IPS-15b (cell line): Measurements from ENCODE around the gene GUCY1A1.

Experiments used
- H3K27me3 ChIP-seq: one replicate; pipeline ENCODE4 v1.6.1; 2013; ENCODE audit warnings: low read length; ENCODE audit not compliant: control insufficient read depth, insufficient read depth
- H3K36me3 ChIP-seq: one replicate; pipeline ENCODE4 v1.6.1; 2013; ENCODE audit warnings: low read length; ENCODE audit not compliant: control insufficient read depth, insufficient read depth
- H3K4me1 ChIP-seq: one replicate; pipeline ENCODE4 v1.6.1; 2013; ENCODE audit warnings: mild to moderate bottlenecking, low read length; ENCODE audit not compliant: control insufficient read depth, insufficient read depth
- H3K4me3 ChIP-seq: one replicate; pipeline ENCODE4 v1.5.1; 2013; ENCODE audit warnings: low read depth, low read length
- H3K9ac ChIP-seq: one replicate; pipeline ENCODE4 v1.6.1; 2013; ENCODE audit warnings: low read depth, mild to moderate bottlenecking, low read length
- H3K9me3 ChIP-seq: one replicate; pipeline ENCODE4 v1.6.1; 2013; ENCODE audit warnings: mild to moderate bottlenecking, low read length; ENCODE audit not compliant: control insufficient read depth, insufficient read depth

GUCY1A1 gene

DNA sequence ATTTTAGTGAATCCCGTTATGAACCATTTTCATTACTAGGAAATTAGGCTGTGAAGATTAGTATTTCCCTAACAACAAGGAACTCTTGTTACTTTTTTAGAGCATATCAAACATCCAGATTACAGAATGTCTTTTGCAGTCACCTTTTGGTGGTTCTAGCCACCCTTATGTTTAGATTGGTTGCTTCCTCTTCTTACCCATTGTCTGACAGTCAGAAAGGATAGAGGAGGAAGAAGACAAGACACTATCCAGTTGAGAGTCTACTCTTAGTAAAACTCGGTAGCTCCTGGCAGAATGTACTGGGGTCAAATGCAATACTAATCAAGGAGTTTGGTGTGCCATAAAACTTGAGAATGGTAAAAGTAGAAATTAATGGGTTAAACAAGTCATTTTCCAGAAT is 1.6 kb upstream of the GUCY1A1 start:
- H3K9ac ChIP-seq, result no peak overlapping the region
- no peaks in the 10 kb centered on the region for H3K36me3 ChIP-seq
- peaks cover 79% of the 10 kb centered on the region for H3K27me3 ChIP-seq
- H3K4me1 ChIP-seq, result peaks cover 3% of the 10 kb centered on the region
- H3K4me3 ChIP-seq, result no peak overlapping the region
- H3K9me3 ChIP-seq, result no peaks in the 10 kb centered on the region

GRCh38 chr4:155667222-155667567 is 547 bp downstream of the GUCY1A1 start:
- no peak overlapping the region for H3K9ac ChIP-seq

GRCh38 chr4:155667568-155668511 is 1.2 kb downstream of the GUCY1A1 start:
- Histone ChIP-seq H3K36me3 (no peaks in the 10 kb centered on the region), H3K27me3 (peaks cover 97% of the 10 kb centered on the region), H3K9me3 (no peaks in the 10 kb centered on the region), H3K4me3 (peak overlapping the region; percentile 53), H3K9ac (no peak overlapping the region), H3K4me1 (peaks cover 3% of the 10 kb centered on the region)

More at GRCh38 chr4:155667222-155667567, 547 bp downstream of the GUCY1A1 start:
- H3K36me3 ChIP-seq, result no peaks in the 10 kb centered on the region
- H3K4me1 ChIP-seq, result peaks cover 3% of the 10 kb centered on the region
- no peaks in the 10 kb centered on the region for H3K9me3 ChIP-seq
- peaks cover 94% of the 10 kb centered on the region for H3K27me3 ChIP-seq
- H3K4me3 ChIP-seq, result peak overlapping the region; percentile 52

GRCh38 chr4:155668707-155669220 is 2.1 kb downstream of the GUCY1A1 start:
- H3K4me3 ChIP-seq, result no peak overlapping the region
- H3K36me3 ChIP-seq, result no peaks in the 10 kb centered on the region
- peaks cover 99% of the 10 kb centered on the region for H3K27me3 ChIP-seq
- H3K9ac ChIP-seq, result no peak overlapping the region
- no peaks in the 10 kb centered on the region for H3K9me3 ChIP-seq
- peaks cover 3% of the 10 kb centered on the region for H3K4me1 ChIP-seq

GRCh38 chr4:155672342-155672741 is 5.7 kb downstream of the GUCY1A1 start:
- Histone ChIP-seq H3K4me3 (no peak overlapping the region), H3K9me3 (no peaks in the 10 kb centered on the region), H3K9ac (no peak overlapping the region), H3K4me1 (peaks cover 3% of the 10 kb centered on the region), H3K36me3 (no peaks in the 10 kb centered on the region), H3K27me3 (peaks cover 64% of the 10 kb centered on the region)

GRCh38 chr4:155673453-155673979 is 6.9 kb downstream of the GUCY1A1 start:
- Histone ChIP-seq H3K27me3 (peaks cover 53% of the 10 kb centered on the region), H3K9me3 (no peaks in the 10 kb centered on the region), H3K9ac (no peak overlapping the region), H3K36me3 (no peaks in the 10 kb centered on the region), H3K4me3 (no peak overlapping the region), H3K4me1 (no peaks in the 10 kb centered on the region)

- Histone ChIP-seq H3K4me1 (no peaks in the 10 kb centered on the region), H3K9me3 (no peaks in the 10 kb centered on the region), H3K4me3 (no peak overlapping the region), H3K27me3 (peaks cover 42% of the 10 kb centered on the region), H3K9ac (no peak overlapping the region), H3K36me3 (no peaks in the 10 kb centered on the region)
These were observed 8.0 kb downstream of the GUCY1A1 start for GRCh38 chr4:155674669-155675071.

DNA sequence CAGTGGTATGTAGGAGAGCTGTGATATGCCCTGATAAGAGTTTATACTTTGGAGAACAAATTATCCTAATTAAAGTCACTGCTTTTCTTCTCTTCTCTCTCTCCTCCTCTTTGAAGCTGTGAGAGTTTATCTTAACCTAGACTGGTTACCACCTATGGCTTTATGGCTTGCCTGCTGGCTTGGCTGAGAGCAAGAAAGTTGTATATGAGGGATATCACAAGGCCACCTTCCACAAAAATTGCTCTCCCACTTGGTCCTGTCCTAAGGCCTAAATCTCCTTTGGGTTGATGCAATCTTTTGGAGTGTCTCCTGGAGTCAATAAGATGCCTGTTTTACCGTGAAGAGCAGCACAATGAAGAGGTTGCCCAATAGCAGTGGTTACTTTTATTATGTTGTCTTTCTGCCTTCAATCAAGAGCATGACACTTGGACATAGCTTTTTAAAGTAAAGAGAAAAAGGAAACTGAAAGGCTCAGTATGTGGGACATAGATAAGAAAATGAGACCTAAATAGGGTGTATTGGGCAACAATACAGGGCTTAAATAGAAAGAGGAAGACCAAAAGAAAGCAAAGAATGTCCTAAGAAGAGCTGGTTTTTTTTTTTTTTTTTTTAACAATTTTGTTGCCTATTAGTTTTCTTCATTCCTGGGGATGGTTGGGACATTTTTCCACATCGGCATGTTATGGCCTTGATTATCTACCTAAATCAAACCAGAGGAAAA is 9.2 kb downstream of the GUCY1A1 start:
- no peaks in the 10 kb centered on the region for H3K36me3 ChIP-seq
- no peaks in the 10 kb centered on the region for H3K9me3 ChIP-seq
- peaks cover 30% of the 10 kb centered on the region for H3K27me3 ChIP-seq
- H3K4me1 ChIP-seq, result no peaks in the 10 kb centered on the region
- H3K9ac ChIP-seq, result no peak overlapping the region
- no peak overlapping the region for H3K4me3 ChIP-seq

GRCh38 chr4:155676430-155676825 is 9.8 kb downstream of the GUCY1A1 start:
- Histone ChIP-seq H3K36me3 (no peaks in the 10 kb centered on the region), H3K4me1 (no peaks in the 10 kb centered on the region), H3K4me3 (no peak overlapping the region), H3K9ac (no peak overlapping the region), H3K9me3 (no peaks in the 10 kb centered on the region), H3K27me3 (peaks cover 25% of the 10 kb centered on the region)

DNA sequence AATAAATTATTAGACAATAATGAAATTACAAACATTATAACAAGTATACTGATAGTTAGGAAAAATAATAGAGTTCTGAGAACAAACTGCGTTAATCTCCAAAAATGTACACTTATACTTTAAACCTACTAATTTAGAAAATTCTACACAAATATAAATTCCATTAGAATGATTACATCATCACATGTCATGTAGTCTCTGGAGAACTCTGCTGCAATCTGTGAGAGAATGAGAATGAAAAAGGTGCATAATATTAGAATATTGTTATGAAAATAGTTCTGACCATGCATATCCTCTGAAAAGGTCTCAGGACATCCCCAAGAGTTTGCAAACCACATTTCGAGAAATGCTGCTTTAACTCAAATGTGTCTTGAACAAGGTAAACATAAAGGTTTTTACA is 11.4 kb downstream of the GUCY1A1 start:
- peaks cover 9% of the 10 kb centered on the region for H3K27me3 ChIP-seq
- no peaks in the 10 kb centered on the region for H3K4me1 ChIP-seq
- no peaks in the 10 kb centered on the region for H3K9me3 ChIP-seq
- no peaks in the 10 kb centered on the region for H3K36me3 ChIP-seq
- no peak overlapping the region for H3K4me3 ChIP-seq
- H3K9ac ChIP-seq, result no peak overlapping the region

DNA sequence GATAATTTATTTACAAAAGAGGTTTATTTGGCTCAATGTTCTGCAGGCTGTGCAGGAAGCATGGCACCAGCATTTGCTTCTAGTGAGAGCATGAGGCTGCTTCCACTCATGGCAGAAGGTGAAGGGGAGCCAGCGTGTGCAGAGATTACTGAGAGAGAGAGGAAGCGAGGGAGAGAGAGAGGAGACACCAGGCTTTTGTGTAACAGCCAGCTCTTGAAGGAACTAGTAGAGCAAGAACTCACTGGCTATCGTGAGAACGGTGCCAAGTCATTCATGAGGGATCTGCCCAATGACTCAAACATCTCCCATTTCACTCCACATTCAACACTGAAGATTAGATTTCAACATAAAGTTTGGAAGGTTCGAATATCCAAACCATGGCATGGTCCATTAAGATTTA is 12.7 kb downstream of the GUCY1A1 start:
- no peaks in the 10 kb centered on the region for H3K4me1 ChIP-seq
- no peaks in the 10 kb centered on the region for H3K9me3 ChIP-seq
- H3K4me3 ChIP-seq, result no peak overlapping the region
- no peaks in the 10 kb centered on the region for H3K36me3 ChIP-seq
- H3K9ac ChIP-seq, result no peak overlapping the region
- no peaks in the 10 kb centered on the region for H3K27me3 ChIP-seq
